Muscle of leg (tissue), 11 donors: ENCODE results near the gene FAM107B. TPM values are rescaled to one million over a fixed set of nuclear protein-coding genes. Genes with fewer than 3 reads are reported as not detected.
"Not testable (repeated sequence)": the region's sequence is repeated elsewhere in the genome, so short reads cannot be mapped to it uniquely, and the experiment has no call there.

ENCODE experiments used
- DNase-seq: peaks from one replicate; pipeline ENCODE4 v3.0.0; 2013
- H3K27ac ChIP-seq: one replicate; pipeline ENCODE4 v1.5.1; 2013; ENCODE audit warnings: mild to moderate bottlenecking, low read length, control low read depth
- H3K27me3 ChIP-seq: one replicate; pipeline ENCODE4 v1.6.1; 2013; ENCODE audit warnings: low read length; ENCODE audit not compliant: control insufficient read depth, insufficient read depth
- H3K36me3 ChIP-seq: one replicate; pipeline ENCODE4 v1.6.1; 2013; ENCODE audit warnings: low read length; ENCODE audit not compliant: control insufficient read depth, insufficient read depth
- H3K4me1 ChIP-seq: one replicate; pipeline ENCODE4 v1.6.1; 2013; ENCODE audit warnings: low read length; ENCODE audit not compliant: control insufficient read depth, insufficient read depth
- H3K4me3 ChIP-seq: one replicate; pipeline ENCODE4 v1.5.1; 2013; ENCODE audit warnings: low read length, control low read depth
- H3K9me3 ChIP-seq: replicated peaks from 2 replicates; pipeline ENCODE4 v1.6.1; 2013; ENCODE audit warnings: low read depth, low read length; ENCODE audit not compliant: control insufficient read depth
- WGBS: methylation state at CpG from one replicate; pipeline ENCODE4 v1.1.5; 2013; ENCODE audit warnings: missing lambda C conversion rate; ENCODE audit not compliant: insufficient coverage; 5-methylcytosine and 5-hydroxymethylcytosine counted together
- polyA plus RNA-seq, 8 donors: library from polyadenylated mRNA; unstranded; fragments of 120-200 nt; gene quantifications; one replicate each; pipeline versions ENCODE4 v1.2.1 to v1.2.3, GENCODE V29; 2013; ENCODE audit warnings: inconsistent platforms in 1 of 8, low replicate concordance in 1 of 8; ENCODE audit not compliant: insufficient read length in 8 of 8, insufficient read depth in 1 of 8
- total RNA-seq: library from RNA; stranded (reverse); fragments of 120-200 nt; gene quantifications from one replicate; pipeline ENCODE4 v1.2.4, GENCODE V29; 2013

The FAM107B gene
- total and polyA plus RNA-seq, 9 donors = 13.5 to 32.4 (median 18.7) TPM

DNA sequence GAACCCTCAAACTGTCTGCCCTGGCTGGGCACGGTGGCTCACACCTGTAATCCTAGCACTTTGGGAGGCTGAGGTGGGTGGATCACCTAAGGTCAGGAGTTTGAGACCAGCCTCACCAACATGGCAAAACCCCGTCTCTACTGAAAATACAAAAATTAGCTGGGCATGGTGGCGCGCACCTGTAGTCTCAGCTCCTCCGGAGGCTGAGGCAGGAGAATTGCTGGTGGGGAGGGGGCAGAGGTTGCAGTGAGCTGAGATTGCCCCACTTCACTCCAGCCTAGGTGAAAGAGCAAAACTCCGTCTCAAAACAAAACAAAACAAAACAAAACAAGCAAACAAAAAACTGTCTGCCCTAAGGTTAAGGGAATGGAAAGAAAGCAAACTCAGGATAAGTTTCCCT, 115.6 kb downstream of the FAM107B start:
- not testable (repeated sequence) for H3K27ac ChIP-seq, H3K4me1 ChIP-seq, H3K4me3 ChIP-seq, H3K27me3 ChIP-seq, H3K9me3 ChIP-seq, DNase-seq, H3K36me3 ChIP-seq
- WGBS = no CpG with 5 or more reads among the region's 6 CpGs

DNA sequence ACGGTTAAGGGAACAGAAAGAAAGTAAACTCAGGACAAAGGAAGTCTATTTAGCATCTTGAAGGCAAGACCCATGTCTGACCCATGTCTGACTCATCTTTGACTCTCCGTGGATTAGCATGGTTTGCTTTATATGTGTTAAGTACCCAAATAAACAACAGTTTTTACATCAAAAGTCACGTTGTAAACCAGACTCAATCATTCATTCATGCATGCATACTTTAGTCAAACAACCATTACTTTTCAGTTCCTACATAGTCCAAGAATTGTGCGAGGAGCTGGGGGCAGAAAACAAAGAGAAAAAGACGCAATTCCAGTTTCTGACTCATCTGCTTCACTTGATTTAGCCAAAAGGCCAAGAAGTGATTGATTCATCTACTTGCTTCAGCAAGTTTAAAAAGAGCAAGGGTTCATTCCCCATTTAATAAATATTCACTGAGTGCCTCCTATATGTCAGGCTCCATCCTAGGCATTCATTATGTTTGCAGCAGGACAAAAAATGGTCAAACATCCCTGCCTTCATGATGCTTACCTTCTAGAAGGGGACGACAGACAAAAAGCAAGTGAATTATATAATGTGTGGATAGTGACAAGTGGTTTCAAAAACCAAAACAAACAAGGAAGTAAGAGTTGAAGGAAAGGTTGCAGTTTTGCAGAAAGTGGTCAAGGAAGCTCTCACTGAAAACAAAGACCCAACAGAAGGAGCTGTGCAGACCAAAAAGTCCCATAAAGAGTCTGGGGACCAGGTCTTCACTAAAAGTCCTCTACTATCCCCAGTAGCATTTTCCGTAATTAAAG, 116.2 kb downstream of the FAM107B start:
- Histone ChIP-seq H3K27ac (no peak overlapping the region), H3K4me1 (peaks cover 3% of the 10 kb centered on the region), H3K36me3 (no peaks in the 10 kb centered on the region), H3K27me3 (peaks cover 2% of the 10 kb centered on the region), H3K9me3 (no peaks in the 10 kb centered on the region), H3K4me3 (no peak overlapping the region)
- DNase-seq = no peak
- WGBS = 58% methylated on average over 4 of the region's 7 CpGs

DNA sequence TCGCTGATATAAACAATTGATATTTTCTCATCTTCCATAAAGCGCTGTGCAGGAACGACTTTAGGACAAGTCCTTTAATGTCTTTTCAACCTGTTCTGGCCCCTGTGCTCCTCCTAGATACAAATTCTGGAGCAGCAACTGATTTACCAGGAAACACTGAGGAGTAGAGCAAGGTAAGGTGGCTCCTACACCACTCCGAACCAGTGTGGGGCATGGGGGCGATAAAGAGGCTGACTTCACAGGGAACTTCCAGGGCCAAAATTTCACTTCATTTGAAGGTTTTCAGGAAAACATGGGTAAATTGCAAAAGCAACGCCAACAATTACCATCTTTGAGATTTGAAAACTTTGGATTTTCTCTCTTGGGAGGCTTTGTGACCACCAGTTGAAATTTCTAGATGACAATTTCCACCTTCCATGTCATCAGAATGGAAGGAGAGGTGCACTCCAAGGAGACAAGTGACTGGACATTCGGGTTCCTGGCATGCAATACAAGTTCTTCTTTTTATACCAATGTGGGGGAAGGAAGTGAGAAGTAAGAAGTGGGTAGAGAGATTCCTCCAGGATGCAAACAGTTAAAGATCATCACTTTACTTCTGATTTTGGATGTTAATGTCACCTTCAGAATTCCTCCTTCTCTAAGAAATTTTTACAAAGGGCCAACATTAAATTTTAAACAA, 118.5 kb downstream of the FAM107B start:
- 60% methylated on average over 2 of the region's 7 CpGs for WGBS

DNA sequence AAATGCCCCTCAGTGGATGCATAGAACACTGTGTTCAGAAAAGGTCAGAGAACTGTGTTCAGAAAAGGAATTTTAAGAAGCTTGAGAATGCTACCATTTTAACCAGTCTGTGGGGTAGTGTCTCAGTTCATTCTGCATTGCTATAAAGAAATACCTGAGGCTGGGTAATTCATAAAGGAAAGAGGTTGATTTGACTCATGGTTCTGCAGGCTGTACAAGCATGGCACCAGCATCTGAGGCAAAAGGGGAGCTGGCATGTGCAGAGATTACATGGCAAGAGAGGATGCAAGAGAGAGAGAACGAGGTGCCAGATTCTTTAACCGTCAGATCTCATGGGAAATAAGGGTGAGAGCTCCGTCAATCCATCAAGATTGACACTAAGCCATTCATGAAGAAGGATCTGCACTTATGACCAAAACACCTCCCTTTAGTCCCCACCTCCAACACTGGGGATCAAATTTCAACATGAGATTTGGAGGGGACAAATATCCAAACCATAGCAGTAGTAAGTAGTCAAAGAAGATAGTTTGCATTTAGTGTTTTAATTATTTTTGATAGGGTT, 119.8 kb downstream of the FAM107B start:
- Histone ChIP-seq H3K9me3 (no peaks in the 10 kb centered on the region), H3K27ac (no peak overlapping the region), H3K4me1 (peaks cover 7% of the 10 kb centered on the region), H3K4me3 (no peak overlapping the region), H3K36me3 (no peaks in the 10 kb centered on the region), H3K27me3 (peaks cover 2% of the 10 kb centered on the region)
- no CpG with 5 or more reads among the region's 3 CpGs for WGBS
- DNase-seq = no peak

More for the DNA sequence above, 118.5 kb downstream of the FAM107B start:
- no peak overlapping the region for H3K4me3 ChIP-seq
- no peak for DNase-seq
- H3K36me3 ChIP-seq = no peaks in the 10 kb centered on the region
- peaks cover 7% of the 10 kb centered on the region for H3K4me1 ChIP-seq
- no peaks in the 10 kb centered on the region for H3K9me3 ChIP-seq
- H3K27ac ChIP-seq = no peak overlapping the region
- peaks cover 2% of the 10 kb centered on the region for H3K27me3 ChIP-seq

DNA sequence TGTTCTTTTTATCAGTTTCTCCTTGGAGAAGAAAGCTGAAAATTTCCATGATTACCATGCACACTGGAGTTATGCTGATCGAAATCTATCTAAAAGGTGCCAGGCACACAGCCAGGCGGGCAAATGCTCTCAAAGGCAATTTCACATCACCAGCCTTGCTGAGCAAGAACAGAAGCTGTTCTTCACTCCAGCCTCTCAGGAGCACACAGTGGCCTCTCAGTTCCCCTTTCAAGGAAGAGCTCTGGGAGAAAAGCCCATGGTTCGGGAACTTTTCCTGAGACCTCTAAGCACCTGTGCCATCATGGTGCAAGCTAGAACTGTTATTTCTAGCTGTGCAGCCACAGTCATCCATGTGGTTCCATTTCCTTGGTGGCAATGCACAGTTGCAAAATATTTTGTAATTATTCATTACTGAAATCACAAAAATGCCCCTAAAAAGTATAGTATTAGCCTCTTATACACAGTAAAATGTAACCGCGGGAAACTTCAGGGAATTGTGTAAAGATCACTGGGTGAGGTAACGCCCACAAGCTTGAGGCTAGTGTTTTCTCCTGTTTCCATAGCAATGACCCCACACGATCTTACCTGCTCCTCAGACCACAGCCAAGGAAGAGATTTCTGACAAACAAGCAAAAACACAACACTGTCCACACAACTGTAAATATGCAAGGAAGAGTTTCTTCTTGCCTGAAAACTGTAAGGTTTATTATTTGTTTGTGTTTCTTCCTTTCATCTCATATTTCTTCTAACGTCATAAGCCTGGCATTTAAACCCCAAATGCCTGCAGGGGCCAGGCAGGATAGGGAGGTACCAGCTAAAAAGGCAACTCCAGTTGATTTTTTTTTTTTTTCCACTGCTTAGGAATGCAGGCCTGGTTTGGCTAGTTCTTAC, 121.2 kb downstream of the FAM107B start:
- 65% methylated on average over 3 of the region's 8 CpGs for WGBS
- no peaks in the 10 kb centered on the region for H3K27me3 ChIP-seq
- no peak overlapping the region for H3K4me3 ChIP-seq
- H3K4me1 ChIP-seq = peaks cover 10% of the 10 kb centered on the region
- DNase-seq = peak; percentile 34
- no peak overlapping the region for H3K27ac ChIP-seq
- H3K36me3 ChIP-seq = no peaks in the 10 kb centered on the region
- H3K9me3 ChIP-seq = no peaks in the 10 kb centered on the region

DNA sequence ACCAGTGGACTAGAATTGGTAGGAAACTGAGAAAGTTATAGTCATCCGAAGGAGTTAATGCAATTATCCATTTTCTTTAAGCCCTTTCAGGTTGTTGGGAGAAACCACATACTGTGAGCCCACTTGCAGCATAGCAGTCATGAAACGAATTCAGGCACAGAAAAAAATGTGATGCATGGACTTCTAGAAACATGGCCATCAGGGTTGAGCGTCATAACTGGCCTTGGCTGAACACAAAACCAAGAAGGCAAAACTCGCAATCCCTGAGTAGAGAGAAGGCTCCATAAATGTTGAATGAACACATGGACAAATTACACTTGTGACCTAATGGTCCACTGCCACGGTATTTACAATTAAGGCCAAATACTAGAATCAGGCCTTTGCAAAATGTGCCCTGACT, 121.9 kb downstream of the FAM107B start:
- WGBS = 88% methylated on average over 2 of the region's 5 CpGs
- H3K4me1 ChIP-seq = peaks cover 16% of the 10 kb centered on the region
- no peaks in the 10 kb centered on the region for H3K9me3 ChIP-seq
- no peaks in the 10 kb centered on the region for H3K27me3 ChIP-seq
- DNase-seq = no peak
- H3K4me3 ChIP-seq = no peak overlapping the region
- no peaks in the 10 kb centered on the region for H3K36me3 ChIP-seq
- H3K27ac ChIP-seq = no peak overlapping the region

DNA sequence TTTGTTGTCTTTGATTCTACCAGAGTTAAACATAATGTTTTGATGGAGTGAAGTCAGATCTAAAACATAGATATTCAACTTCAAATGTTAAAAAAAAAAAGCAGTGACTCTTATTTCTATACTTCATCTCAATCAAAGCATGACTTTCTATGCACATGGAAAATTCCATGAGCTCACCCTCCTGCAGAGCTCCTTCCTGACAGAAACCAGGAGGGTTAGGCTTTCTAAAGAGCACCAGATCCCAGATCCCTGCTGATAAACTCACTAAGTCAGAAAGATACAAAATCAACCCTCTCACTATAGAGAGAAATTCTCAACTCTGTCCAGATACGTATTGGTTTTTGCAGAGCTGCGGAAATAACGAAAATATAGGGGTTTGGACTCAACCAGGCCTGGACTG, 122.6 kb downstream of the FAM107B start:
- Histone ChIP-seq H3K27ac (no peak overlapping the region), H3K36me3 (no peaks in the 10 kb centered on the region), H3K27me3 (no peaks in the 10 kb centered on the region), H3K4me1 (peaks cover 16% of the 10 kb centered on the region), H3K4me3 (no peak overlapping the region), H3K9me3 (no peaks in the 10 kb centered on the region)
- whole genome bisulfite sequencing = 100% methylated on average over 2 of the region's 3 CpGs
- DNase-seq = no peak

DNA sequence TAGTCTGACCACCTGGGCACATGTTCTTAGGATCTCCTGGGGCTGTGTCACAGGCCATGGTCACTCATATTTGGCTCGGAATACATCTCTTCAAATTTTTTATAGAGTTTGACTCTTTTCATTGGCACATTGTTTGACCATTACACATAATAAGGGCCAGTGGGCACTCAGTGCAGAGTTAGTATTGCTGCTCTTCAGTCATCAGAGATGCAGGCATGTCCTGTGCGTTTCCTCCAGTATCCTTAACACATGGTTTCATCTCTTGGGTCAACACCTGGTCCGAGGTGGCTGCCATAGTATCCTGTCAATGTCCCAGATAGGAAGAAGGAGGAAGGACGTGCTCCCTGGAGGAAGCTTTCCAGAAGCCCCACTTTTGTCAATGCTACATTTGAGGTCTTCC, 125.0 kb downstream of the FAM107B start:
- Histone ChIP-seq H3K9me3 (no peaks in the 10 kb centered on the region), H3K27ac (no peak overlapping the region), H3K4me3 (no peak overlapping the region), H3K36me3 (no peaks in the 10 kb centered on the region), H3K4me1 (peaks cover 16% of the 10 kb centered on the region), H3K27me3 (no peaks in the 10 kb centered on the region)
- WGBS = 82% methylated on average over 3 of the region's 4 CpGs
- DNase-seq = no peak

DNA sequence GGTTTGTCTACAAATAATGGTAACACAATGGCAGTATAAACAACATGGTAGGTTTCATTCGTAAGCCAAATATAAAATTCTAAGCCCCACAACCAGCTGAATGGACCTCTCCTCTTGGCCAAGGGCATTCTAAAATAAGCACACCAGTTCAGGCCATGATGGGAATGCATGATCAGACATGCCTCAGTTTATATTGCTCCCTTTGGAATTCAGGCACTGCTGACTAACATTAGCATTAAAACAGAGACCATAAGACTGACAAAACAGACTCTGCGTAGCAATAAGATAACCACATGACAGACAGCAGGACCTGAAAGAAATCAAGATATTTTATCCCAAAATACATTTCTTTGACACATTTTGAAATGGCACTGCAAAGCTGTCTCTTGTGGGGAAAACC, 125.8 kb downstream of the FAM107B start:
- no peaks in the 10 kb centered on the region for H3K9me3 ChIP-seq
- no peaks in the 10 kb centered on the region for H3K27me3 ChIP-seq
- H3K4me1 ChIP-seq = peaks cover 16% of the 10 kb centered on the region
- no peak overlapping the region for H3K4me3 ChIP-seq
- H3K36me3 ChIP-seq = no peaks in the 10 kb centered on the region
- no CpG with 5 or more reads among the region's 2 CpGs for WGBS
- peak overlapping the region; percentile 73 for H3K27ac ChIP-seq
- no peak for DNase-seq
